ENCODE results near the gene MADCAM1. TPM values are rescaled to one million over a fixed set of nuclear protein-coding genes. Genes with fewer than 3 reads are reported as not detected.

Gene MADCAM1
- total and polyA plus RNA-seq, 2 of the 8 experiments (the other 6 are each of a cell fraction or from before 2014, with no cell fraction given): 2.3 to 3.0 TPM

DNA sequence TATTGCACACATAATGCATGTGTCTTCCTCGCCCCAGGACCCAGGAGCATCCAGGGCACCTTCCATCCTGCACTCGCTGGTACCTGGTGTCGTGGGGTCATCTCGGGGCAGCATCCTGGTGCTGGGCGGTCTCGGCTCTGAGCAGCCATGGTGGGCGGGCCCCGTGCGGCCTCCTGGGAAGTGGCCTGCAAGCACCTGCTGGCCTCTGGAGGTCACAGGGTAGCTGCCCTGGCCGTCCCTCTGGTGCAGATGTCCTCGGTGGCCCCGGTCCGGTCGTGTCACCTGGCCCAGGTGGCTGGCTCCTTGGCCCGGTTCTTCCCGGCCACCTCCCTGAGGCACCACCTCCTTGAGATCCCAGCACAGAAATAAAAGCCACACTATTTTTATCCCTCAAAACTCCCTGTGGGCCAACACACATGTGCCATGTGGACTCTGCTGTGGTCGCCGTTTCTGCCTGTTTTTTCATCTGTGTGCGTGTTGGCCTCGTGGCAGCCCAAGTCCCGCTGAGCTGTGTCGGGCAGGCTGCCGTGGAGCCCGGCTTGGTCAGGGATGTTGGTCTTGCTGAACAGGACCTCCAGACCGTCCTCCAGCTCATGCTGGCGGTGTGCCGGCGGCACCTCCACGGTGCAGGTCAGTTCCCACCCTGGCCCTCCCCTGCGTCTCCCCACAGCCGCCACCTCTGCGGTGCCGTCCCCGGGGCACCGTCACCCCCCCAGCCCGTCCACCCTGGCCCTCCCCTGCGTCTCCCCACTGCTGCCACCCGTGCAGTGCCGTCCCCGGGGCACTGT is 42.5 kb downstream of the MADCAM1 start:
- Histone ChIP-seq H3K14ac (ENCODE audit: insufficient read length) (no peak overlapping the region), H3K9ac (replicated peaks in 1 of 4; ENCODE audit: extremely low read depth in 1 of 4, low read depth in 3 of 4, low read length in 3 of 4) (no peak overlapping the region), H3K23me2 (ENCODE audit: low read depth, low read length) (no peaks in the 10 kb centered on the region), H3K4ac (replicated peaks; ENCODE audit: insufficient read length, low read depth, low read length) (no peak overlapping the region), H3K56ac (replicated peaks; ENCODE audit: insufficient read length, low read depth, low read length) (no peak overlapping the region), H3K27ac (ENCODE audit: low read depth, low read length) (no peak overlapping the region), H3K79me1 (ENCODE audit: low read depth, low read length) (peaks cover 24% of the 10 kb centered on the region), H2BK12ac (ENCODE audit: low read depth, low read length) (no peak overlapping the region), H3K9me3 (ENCODE audit: insufficient read depth in 2 of 2, low read depth in 1 of 2, low read length in 1 of 2) (no peaks in the 10 kb centered on the region), H2AK5ac (ENCODE audit: low read depth, low read length) (no peak overlapping the region), H3K4me1 (replicated peaks in 1 of 4; ENCODE audit: control insufficient read depth in 3 of 4, insufficient read depth in 4 of 4, low read length in 3 of 4) (peaks cover 0 to under 1% (median 0%) of the 10 kb centered on the region in 4 experiments; a peak in 1 of 7 replicates), H3K4me3 (ENCODE audit: extremely low read depth in 1 of 4, insufficient read depth in 2 of 4, low read depth in 3 of 4, low read length in 4 of 4) (no peak overlapping the region), H2BK20ac (ENCODE audit: low read length) (no peak overlapping the region), H2BK120ac (replicated peaks; ENCODE audit: low read depth, low read length) (no peak overlapping the region), H3K79me2 (ENCODE audit: control insufficient read depth in 1 of 2, insufficient read depth in 2 of 2, low read length in 2 of 2) (peaks cover 0 to 19% of the 10 kb centered on the region in 2 experiments; a peak in 2 of 4 replicates), H4K5ac (ENCODE audit: insufficient read length, low read depth, low read length) (no peak overlapping the region), H3K27me3 (replicated peaks in 1 of 4; ENCODE audit: control insufficient read depth in 3 of 4, extremely low read depth in 1 of 4, insufficient read depth in 3 of 4, low read length in 3 of 4) (no peaks in the 10 kb centered on the region), H3K36me3 (ENCODE audit: control insufficient read depth in 2 of 4, insufficient read depth in 4 of 4, low read length in 3 of 4) (peaks cover 8 to 49% (median 25%) of the 10 kb centered on the region in 4 experiments; a peak in 6 of 8 replicates), H3K18ac (ENCODE audit: extremely low read depth, low read length) (no peak overlapping the region), H2AFZ (ENCODE audit: low read length) (no peak overlapping the region), H3K4me2 (ENCODE audit: insufficient read depth in 1 of 2, low read depth in 2 of 2, low read length in 2 of 2) (no peak overlapping the region), H2BK5ac (ENCODE audit: low read depth, low read length) (no peak overlapping the region), H4K20me1 (replicated peaks in 1 of 2; ENCODE audit: control insufficient read depth in 1 of 2, insufficient read depth in 2 of 2, low read length in 2 of 2) (peaks cover 12 to 32% of the 10 kb centered on the region in 2 experiments), H3K23ac (ENCODE audit: insufficient read length) (no peak overlapping the region), H4K8ac (ENCODE audit: extremely low read depth, insufficient read depth, low read length) (no peak overlapping the region), H2BK15ac (ENCODE audit: low read length) (no peak overlapping the region), H4K91ac (replicated peaks; ENCODE audit: insufficient read length, low read length) (no peak overlapping the region)
- DNase-seq (ENCODE audit: low read depth in 1 of 2, low spot score in 2 of 2) (no peak), FAIRE-seq (no peak)
- CTCF ChIA-PET (ENCODE audit: partially characterized antibody): no interaction called here
- POLR2A ChIA-PET (ENCODE audit: partially characterized antibody): interaction anchor here (0.6 to 2.0 kb wide), 4 partner anchors 9 to 274 kb away, joined by 3 to 6 read pairs (median 3); no protein-coding TSS in a partner anchor
- 93% methylated on average over 26 of the region's 40 CpGs; no CpG with 5 or more reads in 1 of the 2 experiments for WGBS, 2 experiments (ENCODE audit: extremely low coverage in 1 of 2, insufficient coverage in 1 of 2, insufficient read length in 1 of 2, insufficient replicate concordance in 2 of 2, low coverage in 1 of 2, low lambda C conversion rate in 2 of 2, missing lambda C conversion rate in 1 of 2)
- TF ChIP-seq, protein P1, sequence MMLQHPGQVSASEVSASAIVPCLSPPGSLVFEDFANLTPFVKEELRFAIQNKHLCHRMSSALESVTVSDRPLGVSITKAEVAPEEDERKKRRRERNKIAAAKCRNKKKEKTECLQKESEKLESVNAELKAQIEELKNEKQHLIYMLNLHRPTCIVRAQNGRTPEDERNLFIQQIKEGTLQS (IDR thresholded peaks at IDR 0.05; ENCODE audit: insufficient read depth, low read depth, low read length): no peak
- TF ChIP-seq RXRA (IDR thresholded peaks at IDR 0.05; ENCODE audit: insufficient read depth, low read depth, low read length) (no peak), GTF2F1 (IDR thresholded peaks at IDR 0.05; ENCODE audit: borderline replicate concordance, low read depth, low read length) (no peak), RNF2 (IDR thresholded peaks at IDR 0.05; ENCODE audit: borderline replicate concordance, low read depth, low read length, missing control alignments, poor library complexity, severe bottlenecking) (no peak), BCL11A (IDR thresholded peaks at IDR 0.05; ENCODE audit: low read depth in 2 of 2, low read length in 2 of 2) (no peak), NANOG (IDR thresholded peaks at IDR 0.05; ENCODE audit: insufficient read depth, low read depth, low read length, poor library complexity, severe bottlenecking) (no peak), JUND (IDR thresholded peaks at IDR 0.05; ENCODE audit: low read length) (no peak), POU5F1 (IDR thresholded peaks at IDR 0.05; ENCODE audit: low read depth, low read length) (no peak), FOSL1 (IDR thresholded peaks at IDR 0.05; ENCODE audit: insufficient read depth, low read depth, low read length) (no peak), POLR2A (IDR thresholded peaks at IDR 0.05; ENCODE audit: control extremely low read depth in 1 of 2, low read depth in 2 of 2, low read length in 2 of 2) (no peak), TBP (IDR thresholded peaks at IDR 0.05; ENCODE audit: low read depth, low read length) (no peak)
